ENCODE measurements around the gene AMOTL1. TPM values are rescaled to one million over a fixed set of nuclear protein-coding genes. Genes with fewer than 3 reads are reported as not detected.

Gene AMOTL1
- total RNA-seq, 1 donor, result 64.7 TPM

DNA sequence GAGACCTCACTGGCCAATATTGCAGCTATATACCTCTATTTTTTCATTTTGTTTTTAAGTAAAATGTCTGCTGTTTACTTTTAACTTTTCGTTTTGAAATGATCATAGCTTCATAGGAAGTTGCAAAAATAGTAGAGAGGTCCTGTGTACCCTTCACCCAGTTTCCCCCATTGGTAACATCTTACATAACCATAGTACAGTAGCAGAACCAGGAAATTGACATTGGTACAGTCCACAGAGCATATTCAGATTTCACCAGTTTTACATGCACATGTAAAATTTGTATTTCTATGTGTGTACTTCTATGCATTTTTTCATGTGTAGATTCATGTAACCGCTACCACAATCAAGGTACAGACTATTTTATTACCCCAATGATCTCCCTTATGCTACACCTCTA, 3.8 kb downstream of the AMOTL1 start:
- DNase-seq (ENCODE audit: low read depth), result no peak
- H3K4me3 ChIP-seq (ENCODE audit: low read depth, low read length), result no peak overlapping the region
- TF ChIP-seq, protein P1, sequence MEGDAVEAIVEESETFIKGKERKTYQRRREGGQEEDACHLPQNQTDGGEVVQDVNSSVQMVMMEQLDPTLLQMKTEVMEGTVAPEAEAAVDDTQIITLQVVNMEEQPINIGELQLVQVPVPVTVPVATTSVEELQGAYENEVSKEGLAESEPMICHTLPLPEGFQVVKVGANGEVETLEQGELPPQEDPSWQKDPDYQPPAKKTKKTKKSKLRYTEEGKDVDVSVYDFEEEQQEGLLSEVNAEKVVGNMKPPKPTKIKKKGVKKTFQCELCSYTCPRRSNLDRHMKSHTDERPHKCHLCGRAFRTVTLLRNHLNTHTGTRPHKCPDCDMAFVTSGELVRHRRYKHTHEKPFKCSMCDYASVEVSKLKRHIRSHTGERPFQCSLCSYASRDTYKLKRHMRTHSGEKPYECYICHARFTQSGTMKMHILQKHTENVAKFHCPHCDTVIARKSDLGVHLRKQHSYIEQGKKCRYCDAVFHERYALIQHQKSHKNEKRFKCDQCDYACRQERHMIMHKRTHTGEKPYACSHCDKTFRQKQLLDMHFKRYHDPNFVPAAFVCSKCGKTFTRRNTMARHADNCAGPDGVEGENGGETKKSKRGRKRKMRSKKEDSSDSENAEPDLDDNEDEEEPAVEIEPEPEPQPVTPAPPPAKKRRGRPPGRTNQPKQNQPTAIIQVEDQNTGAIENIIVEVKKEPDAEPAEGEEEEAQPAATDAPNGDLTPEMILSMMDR (IDR thresholded peaks at IDR 0.05; ENCODE audit: insufficient read depth, low read length), result no peak

DNA sequence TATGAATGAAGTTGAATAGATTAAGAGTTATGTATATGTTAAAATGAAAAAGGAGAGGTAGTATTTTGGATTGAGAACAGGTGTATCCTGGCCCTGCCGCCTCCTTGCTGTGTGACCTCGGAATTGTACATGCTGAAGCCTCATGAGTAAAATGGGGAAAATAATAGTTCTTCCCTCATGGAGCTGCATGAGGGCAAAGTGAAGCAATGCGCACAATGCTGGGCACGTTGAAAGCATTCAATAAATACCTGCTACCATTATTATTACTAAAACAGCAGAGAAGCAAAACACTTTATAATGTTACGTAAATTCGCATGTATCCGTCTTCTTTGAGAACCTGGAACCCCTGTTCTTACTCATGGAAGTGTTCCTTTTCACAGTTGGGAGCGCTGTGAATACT, 5.7 kb downstream of the AMOTL1 start:
- H3K4me3 ChIP-seq (ENCODE audit: low read depth, low read length), result no peak overlapping the region
- TF ChIP-seq, protein P1 (IDR thresholded peaks at IDR 0.05; ENCODE audit: insufficient read depth, low read length), result no peak
- DNase-seq (ENCODE audit: low read depth), result no peak

GRCh38 chr11:94774345-94774744, 6.2 kb downstream of the AMOTL1 start:
- H3K4me3 ChIP-seq (ENCODE audit: low read depth, low read length), result no peak overlapping the region
- TF ChIP-seq, protein P1 (IDR thresholded peaks at IDR 0.05; ENCODE audit: insufficient read depth, low read length), result no peak
- no peak for DNase-seq (ENCODE audit: low read depth)

- DNase-seq (ENCODE audit: low read depth), result no peak
- TF ChIP-seq, protein P1 (IDR thresholded peaks at IDR 0.05; ENCODE audit: insufficient read depth, low read length), result no peak
- no peak overlapping the region for H3K4me3 ChIP-seq (ENCODE audit: low read depth, low read length)
These were observed 7.6 kb downstream of the AMOTL1 start for GRCh38 chr11:94775567-94776327.

- TF ChIP-seq, protein P1 (IDR thresholded peaks at IDR 0.05; ENCODE audit: insufficient read depth, low read length), result no peak
- H3K4me3 ChIP-seq (ENCODE audit: low read depth, low read length), result no peak overlapping the region
- peak; percentile 73 for DNase-seq (ENCODE audit: low read depth)
These were observed 8.5 kb downstream of the AMOTL1 start for GRCh38 chr11:94776351-94777321.

GRCh38 chr11:94780432-94780831, 12.3 kb downstream of the AMOTL1 start:
- TF ChIP-seq, protein P1 (IDR thresholded peaks at IDR 0.05; ENCODE audit: insufficient read depth, low read length), result no peak
- peak overlapping the region; percentile 18 for H3K4me3 ChIP-seq (ENCODE audit: low read depth, low read length)
- no peak for DNase-seq (ENCODE audit: low read depth)

All from fibroblast of the aortic adventitia (primary cell).